ENCODE data around the gene RAB27B.

Gene RAB27B

GRCh38 chr18:54825601-54826344 lies 2.5 kb upstream of the RAB27B start:
- no peak for DNase-seq (ENCODE audit: low spot score)
- TF ChIP-seq CTCF (IDR thresholded peaks at IDR 0.05; ENCODE audit: extremely low read depth, insufficient read depth, missing control alignments) = no peak
- in situ Hi-C loops (cut with MboI; ENCODE audit: low pct_unique_long_range_greater_than_20kb, low sequenced_read_pairs, unreplicated experiment) = no loop called here

- no peak for TF ChIP-seq CTCF (IDR thresholded peaks at IDR 0.05; ENCODE audit: extremely low read depth, insufficient read depth, missing control alignments)
- DNase-seq (ENCODE audit: low spot score) = no peak
- in situ Hi-C loops (cut with MboI; ENCODE audit: low pct_unique_long_range_greater_than_20kb, low sequenced_read_pairs, unreplicated experiment) = no loop called here
Observed at GRCh38 chr18:54828986-54829385, 709 bp downstream of the RAB27B start.

GRCh38 chr18:54829856-54830255 lies 1.6 kb downstream of the RAB27B start:
- no peak for DNase-seq (ENCODE audit: low spot score)
- no peak for TF ChIP-seq CTCF (IDR thresholded peaks at IDR 0.05; ENCODE audit: extremely low read depth, insufficient read depth, missing control alignments)
- in situ Hi-C loops (cut with MboI; ENCODE audit: low pct_unique_long_range_greater_than_20kb, low sequenced_read_pairs, unreplicated experiment) = no loop called here

GRCh38 chr18:54830260-54830659 lies 2.0 kb downstream of the RAB27B start:
- in situ Hi-C loops (cut with MboI; ENCODE audit: low pct_unique_long_range_greater_than_20kb, low sequenced_read_pairs, unreplicated experiment) = no loop called here
- TF ChIP-seq CTCF (IDR thresholded peaks at IDR 0.05; ENCODE audit: extremely low read depth, insufficient read depth, missing control alignments) = no peak
- no peak for DNase-seq (ENCODE audit: low spot score)

- in situ Hi-C loops (cut with MboI; ENCODE audit: low pct_unique_long_range_greater_than_20kb, low sequenced_read_pairs, unreplicated experiment) = no loop called here
- DNase-seq (ENCODE audit: low spot score) = no peak
- TF ChIP-seq CTCF (IDR thresholded peaks at IDR 0.05; ENCODE audit: extremely low read depth, insufficient read depth, missing control alignments) = no peak
Observed at GRCh38 chr18:54830866-54831265, 2.6 kb downstream of the RAB27B start.

- no peak for TF ChIP-seq CTCF (IDR thresholded peaks at IDR 0.05; ENCODE audit: extremely low read depth, insufficient read depth, missing control alignments)
- in situ Hi-C loops (cut with MboI; ENCODE audit: low pct_unique_long_range_greater_than_20kb, low sequenced_read_pairs, unreplicated experiment) = no loop called here
- DNase-seq (ENCODE audit: low spot score) = no peak
Observed at GRCh38 chr18:54835944-54836343, 7.7 kb downstream of the RAB27B start.
